PC-3 (cell line): ENCODE data around the gene MON2.

Experiments used
- EZH2 ChIP-seq: fragments of 300-600 bp; sonication (generic); IDR thresholded peaks from one replicate; pipeline ENCODE4 v1.6.1; 2017; ENCODE audit warnings: antibody characterized with exemption, mild to moderate bottlenecking, low read length; ENCODE audit not compliant: unreplicated experiment
- TF ChIP-seq, protein P1 (sequence below): fragments of 300-600 bp; sonication (generic); conservative IDR thresholded peaks from 2 replicates; pipeline ENCODE4 v1.5.1; 2017; ENCODE audit warnings: antibody characterized with exemption, low read depth, mild to moderate bottlenecking, low read length

- TF ChIP-seq, protein P1, sequence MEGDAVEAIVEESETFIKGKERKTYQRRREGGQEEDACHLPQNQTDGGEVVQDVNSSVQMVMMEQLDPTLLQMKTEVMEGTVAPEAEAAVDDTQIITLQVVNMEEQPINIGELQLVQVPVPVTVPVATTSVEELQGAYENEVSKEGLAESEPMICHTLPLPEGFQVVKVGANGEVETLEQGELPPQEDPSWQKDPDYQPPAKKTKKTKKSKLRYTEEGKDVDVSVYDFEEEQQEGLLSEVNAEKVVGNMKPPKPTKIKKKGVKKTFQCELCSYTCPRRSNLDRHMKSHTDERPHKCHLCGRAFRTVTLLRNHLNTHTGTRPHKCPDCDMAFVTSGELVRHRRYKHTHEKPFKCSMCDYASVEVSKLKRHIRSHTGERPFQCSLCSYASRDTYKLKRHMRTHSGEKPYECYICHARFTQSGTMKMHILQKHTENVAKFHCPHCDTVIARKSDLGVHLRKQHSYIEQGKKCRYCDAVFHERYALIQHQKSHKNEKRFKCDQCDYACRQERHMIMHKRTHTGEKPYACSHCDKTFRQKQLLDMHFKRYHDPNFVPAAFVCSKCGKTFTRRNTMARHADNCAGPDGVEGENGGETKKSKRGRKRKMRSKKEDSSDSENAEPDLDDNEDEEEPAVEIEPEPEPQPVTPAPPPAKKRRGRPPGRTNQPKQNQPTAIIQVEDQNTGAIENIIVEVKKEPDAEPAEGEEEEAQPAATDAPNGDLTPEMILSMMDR: no peak
- TF ChIP-seq EZH2: no peak
Observed at GRCh38 chr12:62434494-62435302, 31.9 kb upstream of the MON2 start.
